Immature natural killer cell (primary cell): ENCODE data around the gene FMNL3. TPM values are rescaled to one million over a fixed set of nuclear protein-coding genes. Genes with fewer than 3 reads are reported as not detected.
A peak's percentile ranks its signal among the peaks of the same experiment; 100 is the strongest.

Experiments
- DNase-seq, 3 donors: peaks; one replicate each; pipeline ENCODE4 v3.0.0; 2022; ENCODE audit warnings: mixed read lengths in 1 of 3
- H3K27ac Mint-ChIP-seq, 6 donors: one replicate each; pipeline ENCODE4 v1.8.0; 2020; ENCODE audit warnings: mixed read lengths in 6 of 6, mild to moderate bottlenecking in 5 of 6, inconsistent platforms in 4 of 6, moderate library complexity in 3 of 6
- H3K27me3 Mint-ChIP-seq, 3 donors: one replicate each; pipeline ENCODE4 v1.8.0; 2020 to 2021; ENCODE audit warnings: low read depth in 3 of 3, mild to moderate bottlenecking in 3 of 3, mixed read lengths in 3 of 3, moderate library complexity in 3 of 3, inconsistent platforms in 1 of 3
- H3K36me3 Mint-ChIP-seq, 3 donors: one replicate each; pipeline ENCODE4 v1.8.0; 2020; ENCODE audit warnings: mixed read lengths in 3 of 3, inconsistent platforms in 2 of 3, mild to moderate bottlenecking in 2 of 3
- H3K4me1 Mint-ChIP-seq, 2 donors: one replicate each; pipeline ENCODE4 v1.8.0; 2020; ENCODE audit warnings: inconsistent platforms in 2 of 2, mild to moderate bottlenecking in 2 of 2, mixed read lengths in 2 of 2, moderate library complexity in 1 of 2
- H3K4me3 Mint-ChIP-seq, 5 donors: one replicate each; pipeline ENCODE4 v1.8.0; 2020; ENCODE audit warnings: mild to moderate bottlenecking in 5 of 5, mixed read lengths in 5 of 5, inconsistent platforms in 3 of 5, moderate library complexity in 3 of 5
- H3K9me3 Mint-ChIP-seq, 6 donors: one replicate each; pipeline ENCODE4 v1.8.0; 2020; ENCODE audit warnings: mild to moderate bottlenecking in 6 of 6, mixed read lengths in 6 of 6, inconsistent platforms in 4 of 6, moderate library complexity in 3 of 6
- polyA plus RNA-seq, 3 donors: library from polyadenylated mRNA; unstranded; fragments of 300-500 nt; fragmentation: Illumina TruSeq; gene quantifications; one replicate each; pipeline ENCODE4 v1.2.3, GENCODE V29; 2021

Gene FMNL3
- polyA plus RNA-seq, 3 donors from 2014 or later = 11.0 to 22.7 (median 12.6) TPM

GRCh38 chr12:49664591-49665239, 42.5 kb downstream of the FMNL3 start:
- no peak for DNase-seq
- Mint-ChIP-seq H3K27ac (peak overlapping the region; percentile 85 to 98 (median 96)), H3K9me3 (no peaks in the 10 kb centered on the region), H3K36me3 (peaks cover 0 to 16% (median 16%) of the 10 kb centered on the region in 3 donors), H3K4me3 (peak overlapping the region; percentile 21 to 80 (median 46)), H3K27me3 (peaks cover 0 to 2% (median 0%) of the 10 kb centered on the region in 3 donors), H3K4me1 (peaks cover 61 to 77% of the 10 kb centered on the region in 2 donors)

GRCh38 chr12:49664167-49664566, 43.0 kb downstream of the FMNL3 start:
- Mint-ChIP-seq H3K4me3 (peak overlapping the region; percentile 34 to 83 (median 80)), H3K4me1 (peaks cover 56 to 71% of the 10 kb centered on the region in 2 donors), H3K27ac (peak overlapping the region; percentile 85 to 98 (median 96))

GRCh38 chr12:49662998-49663843, 44.0 kb downstream of the FMNL3 start:
- Mint-ChIP-seq H3K27ac (peak overlapping the region; percentile 85 to 98 (median 96)), H3K4me1 (peaks cover 52 to 62% of the 10 kb centered on the region in 2 donors), H3K36me3 (peaks cover under 1 to 26% (median 16%) of the 10 kb centered on the region in 3 donors)

More at GRCh38 chr12:49664167-49664566, 43.0 kb downstream of the FMNL3 start:
- Mint-ChIP-seq H3K27me3 (peaks cover 0 to 2% (median 0%) of the 10 kb centered on the region in 3 donors), H3K36me3 (peaks cover 0 to 18% (median 16%) of the 10 kb centered on the region in 3 donors), H3K9me3 (no peaks in the 10 kb centered on the region)
- no peak for DNase-seq

GRCh38 chr12:49661746-49662145, 45.5 kb downstream of the FMNL3 start:
- Mint-ChIP-seq H3K27me3 (peaks cover 0 to 1% (median 0%) of the 10 kb centered on the region in 3 donors), H3K36me3 (peaks cover 7 to 38% (median 24%) of the 10 kb centered on the region in 3 donors), H3K4me1 (peaks cover 47 to 48% of the 10 kb centered on the region in 2 donors), H3K9me3 (no peaks in the 10 kb centered on the region), H3K4me3 (peak overlapping the region in 4 of 5 donors; percentile 15 to 29 (median 19)), H3K27ac (peak overlapping the region; percentile 85 to 98 (median 96))
- DNase-seq = no peak

More at GRCh38 chr12:49662998-49663843, 44.0 kb downstream of the FMNL3 start:
- DNase-seq = peak; percentile 68 to 79 (median 75)
- Mint-ChIP-seq H3K4me3 (peak overlapping the region; percentile 78 to 86 (median 80)), H3K27me3 (peaks cover 0 to 2% (median 0%) of the 10 kb centered on the region in 3 donors), H3K9me3 (no peaks in the 10 kb centered on the region)

GRCh38 chr12:49661191-49661590, 46.0 kb downstream of the FMNL3 start:
- Mint-ChIP-seq H3K36me3 (peaks cover 11 to 40% (median 24%) of the 10 kb centered on the region in 3 donors), H3K4me1 (peaks cover 47 to 50% of the 10 kb centered on the region in 2 donors), H3K4me3 (peak overlapping the region in 3 of 5 donors; percentile 15 to 29 (median 21)), H3K27me3 (peaks cover 0 to 1% (median 0%) of the 10 kb centered on the region in 3 donors), H3K9me3 (no peaks in the 10 kb centered on the region), H3K27ac (peak overlapping the region in 5 of 6 donors; percentile 85 to 98 (median 96))
- no peak for DNase-seq

GRCh38 chr12:49659753-49660152, 47.5 kb downstream of the FMNL3 start:
- Mint-ChIP-seq H3K9me3 (no peaks in the 10 kb centered on the region), H3K4me3 (no peak overlapping the region), H3K27ac (peak overlapping the region in 2 of 6 donors; percentile 24 to 73), H3K36me3 (peaks cover 13 to 41% (median 24%) of the 10 kb centered on the region in 3 donors), H3K27me3 (peaks cover 0 to 1% (median 0%) of the 10 kb centered on the region in 3 donors), H3K4me1 (peaks cover 39 to 44% of the 10 kb centered on the region in 2 donors)
- DNase-seq = no peak

- no peak overlapping the region for H3K4me3 Mint-ChIP-seq
- peaks cover 17 to 54% (median 29%) of the 10 kb centered on the region in 3 donors for H3K36me3 Mint-ChIP-seq
These were observed 48.9 kb downstream of the FMNL3 start for GRCh38 chr12:49658276-49658675.

GRCh38 chr12:49655595-49656236, 51.5 kb downstream of the FMNL3 start:
- peaks cover 16 to 55% (median 23%) of the 10 kb centered on the region in 3 donors for H3K36me3 Mint-ChIP-seq
- no peak for DNase-seq
- no peaks in the 10 kb centered on the region for H3K9me3 Mint-ChIP-seq
- peaks cover 0 to 1% (median 0%) of the 10 kb centered on the region in 3 donors for H3K27me3 Mint-ChIP-seq
- peaks cover under 1 to 6% of the 10 kb centered on the region in 2 donors for H3K4me1 Mint-ChIP-seq
- H3K27ac Mint-ChIP-seq = peak overlapping the region in 4 of 6 donors; percentile 20 to 60 (median 46)
- H3K4me3 Mint-ChIP-seq = no peak overlapping the region

More at GRCh38 chr12:49658276-49658675, 48.9 kb downstream of the FMNL3 start:
- no peaks in the 10 kb centered on the region for H3K9me3 Mint-ChIP-seq
- H3K27ac Mint-ChIP-seq = peak overlapping the region in 1 of 6 donors; percentile 11
- H3K4me1 Mint-ChIP-seq = peaks cover 24 to 29% of the 10 kb centered on the region in 2 donors
- H3K27me3 Mint-ChIP-seq = peaks cover 0 to 1% (median 0%) of the 10 kb centered on the region in 3 donors
- DNase-seq = no peak

GRCh38 chr12:49654715-49655114, 52.5 kb downstream of the FMNL3 start:
- H3K36me3 Mint-ChIP-seq = peaks cover 18 to 60% (median 23%) of the 10 kb centered on the region in 3 donors
- no peaks in the 10 kb centered on the region for H3K9me3 Mint-ChIP-seq
- H3K4me3 Mint-ChIP-seq = no peak overlapping the region
- no peak for DNase-seq
- H3K27ac Mint-ChIP-seq = peak overlapping the region in 1 of 6 donors; percentile 25
- peaks cover 0 to 1% (median 0%) of the 10 kb centered on the region in 3 donors for H3K27me3 Mint-ChIP-seq
- H3K4me1 Mint-ChIP-seq = peaks cover 0 to 6% of the 10 kb centered on the region in 2 donors

GRCh38 chr12:49652921-49653520, 54.2 kb downstream of the FMNL3 start:
- Mint-ChIP-seq H3K9me3 (no peaks in the 10 kb centered on the region), H3K4me1 (peaks cover 11 to 13% of the 10 kb centered on the region in 2 donors), H3K27me3 (peaks cover 0 to 2% (median 0%) of the 10 kb centered on the region in 3 donors), H3K27ac (no peak overlapping the region), H3K36me3 (peaks cover 16 to 52% (median 20%) of the 10 kb centered on the region in 3 donors), H3K4me3 (no peak overlapping the region)
- no peak for DNase-seq

- Mint-ChIP-seq H3K36me3 (peaks cover 10 to 53% (median 15%) of the 10 kb centered on the region in 3 donors), H3K9me3 (no peaks in the 10 kb centered on the region), H3K27me3 (peaks cover 0 to 1% (median 0%) of the 10 kb centered on the region in 3 donors), H3K4me3 (no peak overlapping the region), H3K4me1 (peaks cover 13 to 14% of the 10 kb centered on the region in 2 donors), H3K27ac (no peak overlapping the region)
- DNase-seq = no peak
These were observed 55.4 kb downstream of the FMNL3 start for GRCh38 chr12:49651855-49652254.

- no peaks in the 10 kb centered on the region for H3K9me3 Mint-ChIP-seq
- DNase-seq = no peak
- H3K27me3 Mint-ChIP-seq = peaks cover 0 to 1% (median 0%) of the 10 kb centered on the region in 3 donors
- H3K36me3 Mint-ChIP-seq = peaks cover 10 to 65% (median 15%) of the 10 kb centered on the region in 3 donors
- H3K4me3 Mint-ChIP-seq = no peak overlapping the region
- H3K27ac Mint-ChIP-seq = peak overlapping the region in 4 of 6 donors; percentile 2 to 61 (median 38)
- H3K4me1 Mint-ChIP-seq = peaks cover 22 to 23% of the 10 kb centered on the region in 2 donors
These were observed 57.3 kb downstream of the FMNL3 start for GRCh38 chr12:49649892-49650291.
